A549 treated with CpdA at 1 μM for 4 hours (cell line): ENCODE results near the gene ETNPPL. TPM values are rescaled to one million over a fixed set of nuclear protein-coding genes. Genes with fewer than 3 reads are reported as not detected.

Experiments
- total RNA-seq: library from RNA; stranded (reverse); fragments of 200-300 nt; extraction: Qiagen RNA extraction; gene quantifications from 5 replicates; pipeline ENCODE4 v1.2.3, GENCODE V29; 2022; ENCODE audit warnings: low read depth

Gene ETNPPL
- total RNA-seq: not detected in 5 replicates

DNA sequence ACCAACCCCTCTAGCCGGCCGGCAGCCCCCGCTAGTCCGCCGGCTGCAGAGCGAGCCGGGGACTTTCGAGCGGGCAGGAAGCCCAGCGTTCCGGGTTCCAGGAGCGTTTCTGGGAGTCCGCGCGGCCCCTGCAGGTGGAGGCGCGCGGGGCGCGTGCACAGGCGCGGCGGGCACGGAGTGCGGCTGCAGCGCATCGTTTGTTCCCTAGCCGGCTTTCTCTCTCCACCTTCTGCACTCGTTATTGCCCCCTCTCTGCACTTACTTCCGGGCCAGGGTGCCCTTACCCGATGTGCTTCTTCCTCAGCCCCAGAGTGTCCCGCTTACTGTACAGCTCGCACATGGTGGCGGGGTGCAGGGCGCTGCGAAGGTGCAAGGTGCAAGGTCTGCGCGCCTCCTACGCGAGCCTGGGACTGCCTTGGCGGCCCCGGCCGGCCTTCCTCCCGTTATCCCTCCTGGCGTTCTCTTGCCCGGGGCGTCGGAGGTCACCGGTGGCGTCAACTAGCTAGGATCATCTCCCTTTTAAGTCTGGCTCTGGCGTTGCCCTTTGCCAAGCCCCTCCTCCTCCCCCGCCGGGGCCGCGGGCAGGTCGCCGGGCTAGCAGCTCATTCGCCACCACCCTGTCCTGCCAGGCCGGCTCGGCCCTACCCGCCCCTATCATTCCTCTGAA is at the start of gene ETNPPL:
ETNPPL (minus strand) TSS at position 495 of the 667 bp plus-strand sequence; CDS start at position 340, 155 bp downstream.

Other genes starting within 250 kb of the ETNPPL start
- 879 to 943 TPM (median 935 TPM) in 5 replicates for gene RPL34, start 142.5 kb downstream of the ETNPPL start, total RNA-seq
- gene OSTC, start 112.5 kb downstream of the ETNPPL start, total RNA-seq: 97.0 to 120 TPM (median 97.8 TPM) in 5 replicates